Measurements from ENCODE around the gene PTX4.

PTX4 gene

DNA sequence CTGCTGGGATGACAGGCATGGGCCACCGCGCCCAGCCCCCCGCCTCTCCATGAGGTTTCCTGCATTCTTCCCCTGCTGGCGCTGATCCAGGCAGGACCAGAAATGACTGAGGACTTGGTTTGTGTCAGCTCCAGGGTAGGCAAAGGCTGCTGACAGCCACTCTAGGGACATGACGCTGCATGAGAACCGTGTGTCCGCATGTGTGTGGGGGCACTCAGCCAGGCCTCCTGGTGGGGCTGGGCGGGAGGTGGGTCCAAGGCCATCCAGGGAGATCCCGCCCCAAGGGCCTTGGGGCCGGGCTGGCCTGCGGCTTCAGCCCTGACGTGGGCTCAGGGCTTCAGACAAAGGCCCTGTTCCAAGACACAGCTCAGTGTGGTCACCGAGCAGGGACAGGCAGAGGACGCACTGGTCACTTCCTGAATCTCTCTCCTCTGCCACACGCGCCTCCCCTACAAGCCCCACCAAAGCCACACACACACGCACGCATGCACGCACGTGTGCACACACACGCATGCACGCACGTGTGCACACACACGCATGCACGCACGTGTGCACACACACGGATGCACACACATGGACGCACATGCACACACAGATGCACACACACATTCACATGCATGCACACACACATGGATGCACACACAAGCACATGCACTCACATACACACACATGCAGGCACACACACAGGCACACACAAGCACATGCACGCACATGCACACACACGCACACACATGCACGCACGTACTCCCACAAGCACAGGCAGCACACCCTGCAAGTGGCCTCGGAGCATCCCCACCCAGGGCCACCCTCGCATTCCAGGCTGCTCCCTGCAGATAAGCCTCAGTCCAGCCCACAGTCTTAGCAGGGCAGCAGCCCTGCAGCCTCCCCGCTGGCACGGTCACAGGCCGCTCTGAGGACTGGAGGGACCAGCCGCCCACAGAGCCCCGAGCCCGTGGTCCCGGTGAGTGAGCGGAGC is 39.4 kb upstream of the PTX4 start:
- no peak overlapping the region for H3K4me3 ChIP-seq (ENCODE audit: low read depth in 1 of 2, low read length in 2 of 2)

DNA sequence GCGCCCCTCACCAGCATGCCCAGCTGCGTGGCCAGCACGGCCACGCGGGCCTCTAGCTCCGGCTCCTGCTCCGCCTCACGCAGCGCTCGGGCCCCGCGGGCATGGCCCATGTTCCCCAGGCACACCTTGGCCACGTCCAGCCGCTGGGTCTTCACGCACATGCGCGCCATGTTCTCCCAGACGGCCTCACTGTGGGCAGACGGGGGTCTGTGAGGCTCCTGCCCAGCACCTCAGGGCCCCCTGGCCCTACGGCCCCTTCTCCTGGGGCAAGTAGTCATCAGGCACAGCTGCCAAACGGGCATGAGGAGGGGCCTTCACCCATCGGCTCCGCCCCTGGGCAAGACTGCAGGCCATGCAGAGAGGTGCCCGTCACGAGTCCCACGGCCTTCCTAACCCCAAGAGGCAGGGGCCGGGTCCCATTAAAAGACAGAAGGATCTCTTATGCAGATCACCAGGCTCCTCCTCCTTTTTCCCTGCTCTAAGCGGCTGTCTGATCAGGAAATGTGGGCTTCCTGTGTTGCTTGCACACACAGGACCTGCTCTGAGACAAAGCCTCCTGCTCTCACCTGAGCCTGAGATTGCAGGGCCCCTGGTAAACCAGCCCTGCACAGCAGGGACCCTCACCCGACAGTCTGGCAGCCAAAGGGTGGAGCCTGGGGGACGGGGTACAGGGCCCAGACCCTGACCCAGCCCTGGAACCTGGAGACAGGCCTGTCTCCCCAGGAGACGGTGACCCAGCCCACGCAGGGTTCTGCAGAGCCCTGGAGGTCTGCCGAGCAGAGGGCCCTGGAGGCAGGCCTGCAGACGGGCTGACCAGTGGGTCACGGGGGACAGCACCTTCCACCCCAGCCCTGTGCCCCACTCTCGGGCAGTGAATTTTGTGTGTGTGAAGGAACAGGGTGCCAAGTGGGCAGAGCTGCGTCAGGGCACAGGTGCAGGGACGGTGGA is 38.1 kb upstream of the PTX4 start:
- no peak overlapping the region for H3K4me3 ChIP-seq (ENCODE audit: low read depth in 1 of 2, low read length in 2 of 2)
- no peaks in the 10 kb centered on the region for H3K36me3 ChIP-seq (ENCODE audit: insufficient read depth, low read length)
- H2AFZ ChIP-seq (ENCODE audit: low read depth, low read length), result no peak overlapping the region
- no peaks in the 10 kb centered on the region for H4K20me1 ChIP-seq (ENCODE audit: insufficient read depth, low read length)
- H3K27ac ChIP-seq (ENCODE audit: low read length), result no peak overlapping the region
- H3K9ac ChIP-seq (ENCODE audit: low read depth, low read length), result no peak overlapping the region
- no peak overlapping the region for H3K4me2 ChIP-seq (ENCODE audit: insufficient read depth, low read length)
- ATAC-seq (ENCODE audit: insufficient read depth, low read depth) (no peak), DNase-seq (no peak)
- no peaks in the 10 kb centered on the region for H3K27me3 ChIP-seq (ENCODE audit: insufficient read depth, low read length, poor library complexity)
- H3K79me2 ChIP-seq (ENCODE audit: insufficient read depth, low read length), result no peaks in the 10 kb centered on the region
- no peaks in the 10 kb centered on the region for H3K4me1 ChIP-seq (ENCODE audit: insufficient read depth, low read length)
- H3K9me3 ChIP-seq (ENCODE audit: insufficient read depth, low read length, severe bottlenecking), result no peaks in the 10 kb centered on the region
- no peak for TF ChIP-seq EZH2 (IDR thresholded peaks at IDR 0.05; ENCODE audit: borderline replicate concordance, low read depth, low read length, severe bottlenecking)
- TF ChIP-seq, protein P1, sequence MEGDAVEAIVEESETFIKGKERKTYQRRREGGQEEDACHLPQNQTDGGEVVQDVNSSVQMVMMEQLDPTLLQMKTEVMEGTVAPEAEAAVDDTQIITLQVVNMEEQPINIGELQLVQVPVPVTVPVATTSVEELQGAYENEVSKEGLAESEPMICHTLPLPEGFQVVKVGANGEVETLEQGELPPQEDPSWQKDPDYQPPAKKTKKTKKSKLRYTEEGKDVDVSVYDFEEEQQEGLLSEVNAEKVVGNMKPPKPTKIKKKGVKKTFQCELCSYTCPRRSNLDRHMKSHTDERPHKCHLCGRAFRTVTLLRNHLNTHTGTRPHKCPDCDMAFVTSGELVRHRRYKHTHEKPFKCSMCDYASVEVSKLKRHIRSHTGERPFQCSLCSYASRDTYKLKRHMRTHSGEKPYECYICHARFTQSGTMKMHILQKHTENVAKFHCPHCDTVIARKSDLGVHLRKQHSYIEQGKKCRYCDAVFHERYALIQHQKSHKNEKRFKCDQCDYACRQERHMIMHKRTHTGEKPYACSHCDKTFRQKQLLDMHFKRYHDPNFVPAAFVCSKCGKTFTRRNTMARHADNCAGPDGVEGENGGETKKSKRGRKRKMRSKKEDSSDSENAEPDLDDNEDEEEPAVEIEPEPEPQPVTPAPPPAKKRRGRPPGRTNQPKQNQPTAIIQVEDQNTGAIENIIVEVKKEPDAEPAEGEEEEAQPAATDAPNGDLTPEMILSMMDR (IDR thresholded peaks at IDR 0.05; ENCODE audit: borderline replicate concordance, extremely low read depth, low read length, poor library complexity, severe bottlenecking), result no peak

More for the DNA sequence above, 39.4 kb upstream of the PTX4 start:
- ATAC-seq (ENCODE audit: insufficient read depth, low read depth), result no peak
- Histone ChIP-seq H3K27me3 (ENCODE audit: insufficient read depth, low read length, poor library complexity) (no peaks in the 10 kb centered on the region), H3K36me3 (ENCODE audit: insufficient read depth, low read length) (no peaks in the 10 kb centered on the region), H3K9me3 (ENCODE audit: insufficient read depth, low read length, severe bottlenecking) (no peaks in the 10 kb centered on the region), H3K4me2 (ENCODE audit: insufficient read depth, low read length) (no peak overlapping the region), H3K79me2 (ENCODE audit: insufficient read depth, low read length) (no peaks in the 10 kb centered on the region), H3K27ac (ENCODE audit: low read length) (no peak overlapping the region), H3K4me1 (ENCODE audit: insufficient read depth, low read length) (no peaks in the 10 kb centered on the region), H4K20me1 (ENCODE audit: insufficient read depth, low read length) (no peaks in the 10 kb centered on the region), H2AFZ (ENCODE audit: low read depth, low read length) (no peak overlapping the region), H3K9ac (ENCODE audit: low read depth, low read length) (no peak overlapping the region)
- TF ChIP-seq, protein P1 (IDR thresholded peaks at IDR 0.05; ENCODE audit: borderline replicate concordance, extremely low read depth, low read length, poor library complexity, severe bottlenecking), result no peak
- TF ChIP-seq EZH2 (IDR thresholded peaks at IDR 0.05; ENCODE audit: borderline replicate concordance, low read depth, low read length, severe bottlenecking), result no peak
- no peak for DNase-seq

DNA sequence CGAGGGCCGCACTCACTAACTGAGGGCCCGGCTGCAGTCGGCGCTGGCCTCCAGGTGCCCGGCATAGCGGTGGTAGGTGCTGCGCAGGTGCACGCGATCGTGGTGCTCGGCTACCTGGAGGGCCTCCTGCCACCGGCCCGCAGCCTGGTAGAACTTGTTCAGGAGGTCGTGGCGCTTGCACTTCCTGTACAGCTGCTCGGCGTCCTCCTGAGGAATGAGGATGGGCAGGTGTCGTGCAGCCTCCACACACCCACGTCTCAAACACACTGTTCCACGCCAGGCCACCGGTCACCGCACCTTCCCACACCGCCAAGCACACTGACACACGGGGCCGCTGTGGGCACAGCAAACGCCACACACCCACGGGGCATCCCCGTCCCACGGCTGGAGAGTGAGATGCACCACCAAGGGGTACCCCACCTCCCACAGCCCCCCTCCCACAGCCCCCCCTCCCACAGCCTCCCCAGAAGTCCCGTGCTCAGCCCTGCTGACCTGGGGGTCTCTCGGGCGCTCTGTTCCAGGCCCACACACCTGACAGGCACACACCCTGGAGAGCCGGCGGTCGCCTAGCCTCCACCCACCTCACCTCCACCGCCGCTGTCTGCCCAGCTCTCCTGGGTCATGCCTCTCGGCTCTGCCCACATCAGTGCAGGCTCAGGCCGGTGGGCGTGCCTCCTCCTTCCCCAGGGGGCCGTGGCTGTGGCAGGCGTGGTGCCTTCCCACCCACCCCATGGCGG is 37.3 kb upstream of the PTX4 start:
- TF ChIP-seq, protein P1 (IDR thresholded peaks at IDR 0.05; ENCODE audit: borderline replicate concordance, extremely low read depth, low read length, poor library complexity, severe bottlenecking), result no peak
- no peak for TF ChIP-seq EZH2 (IDR thresholded peaks at IDR 0.05; ENCODE audit: borderline replicate concordance, low read depth, low read length, severe bottlenecking)
- Histone ChIP-seq H2AFZ (ENCODE audit: low read depth, low read length) (no peak overlapping the region), H3K79me2 (ENCODE audit: insufficient read depth, low read length) (no peaks in the 10 kb centered on the region), H3K9ac (ENCODE audit: low read depth, low read length) (no peak overlapping the region), H3K4me2 (ENCODE audit: insufficient read depth, low read length) (no peak overlapping the region), H3K4me1 (ENCODE audit: insufficient read depth, low read length) (no peaks in the 10 kb centered on the region), H3K36me3 (ENCODE audit: insufficient read depth, low read length) (no peaks in the 10 kb centered on the region), H3K27ac (ENCODE audit: low read length) (no peak overlapping the region), H4K20me1 (ENCODE audit: insufficient read depth, low read length) (no peaks in the 10 kb centered on the region), H3K27me3 (ENCODE audit: insufficient read depth, low read length, poor library complexity) (no peaks in the 10 kb centered on the region), H3K4me3 (ENCODE audit: low read depth in 1 of 2, low read length in 2 of 2) (no peak overlapping the region), H3K9me3 (ENCODE audit: insufficient read depth, low read length, severe bottlenecking) (no peaks in the 10 kb centered on the region)
- ATAC-seq (ENCODE audit: insufficient read depth, low read depth) (no peak), DNase-seq (no peak)

All from DND-41 (cell line).